H9 (cell line): ENCODE results near the gene TTYH2. TPM values are rescaled to one million over a fixed set of nuclear protein-coding genes. Genes with fewer than 3 reads are reported as not detected.

Experiments used
- DNase-seq: peaks from one replicate; pipeline ENCODE4 v3.0.0-alpha.2; 2017
- H2AFZ ChIP-seq: one replicate; pipeline ENCODE4 v1.6.1; 2013; ENCODE audit warnings: mild to moderate bottlenecking, low read length, control low read depth, moderate library complexity
- H2AK5ac ChIP-seq: 2 replicates; pipeline ENCODE4 v1.6.1; 2013; ENCODE audit warnings: low read length, control low read depth, mixed read lengths; ENCODE audit not compliant: insufficient read length
- H2BK120ac ChIP-seq: one replicate; pipeline ENCODE4 v1.6.1; 2013; ENCODE audit warnings: low read depth, mild to moderate bottlenecking, low read length, control low read depth, inconsistent platforms; ENCODE audit not compliant: poor library complexity, severe bottlenecking
- H2BK12ac ChIP-seq: 2 replicates; pipeline ENCODE4 v1.6.1; 2013; ENCODE audit warnings: low read length, control low read depth, mixed read lengths, low read depth; ENCODE audit not compliant: insufficient read length
- H2BK15ac ChIP-seq: 2 replicates; pipeline ENCODE4 v1.6.1; 2013; ENCODE audit warnings: low read depth, low read length, control low read depth
- H2BK20ac ChIP-seq: one replicate; pipeline ENCODE4 v1.6.1; 2013; ENCODE audit warnings: low read depth, mild to moderate bottlenecking, low read length, control low read depth, inconsistent platforms; ENCODE audit not compliant: poor library complexity, severe bottlenecking
- H2BK5ac ChIP-seq: 2 replicates; pipeline ENCODE4 v1.6.1; 2013; ENCODE audit warnings: low read length, control low read depth, mixed read lengths; ENCODE audit not compliant: insufficient read length
- H3K14ac ChIP-seq: 2 replicates; pipeline ENCODE4 v1.6.1; 2013; ENCODE audit warnings: low read length, control low read depth; ENCODE audit not compliant: insufficient read depth
- H3K18ac ChIP-seq: 2 replicates; pipeline ENCODE4 v1.6.1; 2013; ENCODE audit warnings: low read depth, mild to moderate bottlenecking, mixed read lengths, low read length, control low read depth; ENCODE audit not compliant: insufficient read length
- H3K23ac ChIP-seq: 2 replicates; pipeline ENCODE4 v1.6.1; 2013; ENCODE audit warnings: low read length, control low read depth, mixed read lengths, low read depth; ENCODE audit not compliant: insufficient read length
- H3K23me2 ChIP-seq: 2 replicates; pipeline ENCODE4 v1.6.1; 2013; ENCODE audit warnings: low read depth, mild to moderate bottlenecking, mixed read lengths, low read length, control low read depth; ENCODE audit not compliant: insufficient read length, poor library complexity, severe bottlenecking
- H3K27ac ChIP-seq: 2 replicates; pipeline ENCODE4 v1.5.1; 2013; ENCODE audit warnings: low read length, control low read depth, mixed read lengths, low read depth; ENCODE audit not compliant: insufficient read length
- H3K27me3 ChIP-seq: 2 replicates; pipeline ENCODE4 v1.6.1; 2013; ENCODE audit warnings: low read length, control low read depth, inconsistent platforms; ENCODE audit not compliant: insufficient read depth
- H3K4ac ChIP-seq: 2 replicates; pipeline ENCODE4 v1.6.1; 2013; ENCODE audit warnings: low read depth, mild to moderate bottlenecking, control low read depth, inconsistent platforms, low read length, moderate library complexity
- H3K4me1 ChIP-seq: 2 replicates; pipeline ENCODE4 v1.6.1; 2013; ENCODE audit warnings: low read length, control low read depth, inconsistent platforms; ENCODE audit not compliant: insufficient read depth
- H3K4me2 ChIP-seq: 2 replicates; pipeline ENCODE4 v1.6.1; 2013; ENCODE audit warnings: low read length, control low read depth, mixed read lengths; ENCODE audit not compliant: insufficient read length, insufficient read depth
- H3K56ac ChIP-seq: 2 replicates; pipeline ENCODE4 v1.6.1; 2013; ENCODE audit warnings: low read depth, mild to moderate bottlenecking, mixed read lengths, low read length, control low read depth; ENCODE audit not compliant: insufficient read length
- H3K79me1 ChIP-seq: 2 replicates; pipeline ENCODE4 v1.6.1; 2013; ENCODE audit warnings: low read depth, mild to moderate bottlenecking, moderate library complexity, low read length, control low read depth, inconsistent platforms; ENCODE audit not compliant: insufficient read depth, poor library complexity, severe bottlenecking
- H3K79me2 ChIP-seq: 2 replicates; pipeline ENCODE4 v1.6.1; 2013; ENCODE audit warnings: low read length, control low read depth, inconsistent platforms; ENCODE audit not compliant: insufficient read depth
- H3K9ac ChIP-seq: 2 replicates; pipeline ENCODE4 v1.6.1; 2013; ENCODE audit warnings: low read length, control low read depth, mixed read lengths; ENCODE audit not compliant: insufficient read length; ENCODE audit errors: extremely low read depth
- H3K9me3 ChIP-seq: one replicate; pipeline ENCODE4 v1.6.1; 2013; ENCODE audit warnings: low read depth, low read length, inconsistent platforms; ENCODE audit not compliant: control insufficient read depth
- H3T11ph ChIP-seq: one replicate; pipeline ENCODE4 v1.6.1; 2013; ENCODE audit warnings: mild to moderate bottlenecking, low read length, control low read depth, inconsistent platforms
- H4K20me1 ChIP-seq: one replicate; pipeline ENCODE4 v1.6.1; 2013; ENCODE audit not compliant: control insufficient read depth, insufficient read length, insufficient read depth
- H4K5ac ChIP-seq: 2 replicates; pipeline ENCODE4 v1.6.1; 2013; ENCODE audit warnings: low read depth, mild to moderate bottlenecking, mixed read lengths, low read length, control low read depth; ENCODE audit not compliant: insufficient read length
- H4K8ac ChIP-seq: replicated peaks from 2 replicates; pipeline ENCODE4 v1.6.1; 2013; ENCODE audit warnings: low read length, control low read depth, mixed read lengths, low read depth; ENCODE audit not compliant: insufficient read length
- H4K91ac ChIP-seq: 2 replicates; pipeline ENCODE4 v1.6.1; 2013; ENCODE audit warnings: low read depth, mild to moderate bottlenecking, moderate library complexity, mixed read lengths, low read length, control low read depth; ENCODE audit not compliant: insufficient read length
- H3K27ac Mint-ChIP-seq, 3 experiments: 2 replicates in 2 of 3; 3 replicates in 1 of 3; pipeline ENCODE4 v1.8.0; 2020 to 2021; ENCODE audit warnings: mixed read lengths in 3 of 3, mild to moderate bottlenecking in 1 of 3, moderate library complexity in 1 of 3
- H3K27me3 Mint-ChIP-seq: 2 replicates; pipeline ENCODE4 v1.8.0; 2021; ENCODE audit warnings: low read depth, mild to moderate bottlenecking, moderate library complexity, mixed read lengths
- H3K36me3 Mint-ChIP-seq, 3 experiments: 2 replicates in 2 of 3; 3 replicates in 1 of 3; pipeline ENCODE4 v1.8.0; 2020 to 2021; ENCODE audit warnings: low read depth in 3 of 3, mixed read lengths in 3 of 3; ENCODE audit not compliant: insufficient read depth in 1 of 3
- H3K4me1 Mint-ChIP-seq, 2 experiments: 2 replicates each; pipeline ENCODE4 v1.8.0; 2020; ENCODE audit warnings: mixed read lengths in 2 of 2
- H3K4me3 Mint-ChIP-seq, 2 experiments: 2 replicates in 1 of 2; 3 replicates in 1 of 2; pipeline ENCODE4 v1.8.0; 2020 to 2021; ENCODE audit warnings: mild to moderate bottlenecking in 2 of 2, mixed read lengths in 2 of 2, moderate library complexity in 1 of 2
- H3K9me3 Mint-ChIP-seq, 2 experiments: 2 replicates in 1 of 2; 3 replicates in 1 of 2; pipeline ENCODE4 v1.8.0; 2020; ENCODE audit warnings: mild to moderate bottlenecking in 2 of 2, mixed read lengths in 2 of 2, moderate library complexity in 1 of 2
- CTCF ChIP-seq: fragments of 200-600 bp; sonication (generic); conservative IDR thresholded peaks from 3 replicates; pipeline ENCODE4 v1.8.0; 2021; ENCODE audit warnings: antibody characterized with exemption, mild to moderate bottlenecking
- WGBS: extraction: QIAGEN DNeasy Blood & Tissue Kit; methylation state at CpG from one replicate; pipeline ENCODE4 v1.1.7; 2013; ENCODE audit warnings: missing lambda C conversion rate, low lambda C conversion rate, mixed read lengths; ENCODE audit not compliant: insufficient read length; ENCODE audit errors: extremely low coverage; 5-methylcytosine and 5-hydroxymethylcytosine counted together
- total RNA-seq: library from RNA; stranded (reverse); gene quantifications from 2 replicates; pipeline ENCODE4 v1.2.1, GENCODE V29; 2021

TTYH2 gene
- total RNA-seq, 1 experiment from 2014 or later, result 1.6 TPM

- Histone ChIP-seq H2BK20ac (no peak overlapping the region), H2BK15ac (no peak overlapping the region), H2BK120ac (no peak overlapping the region), H3K23ac (no peak overlapping the region), H3K79me1 (no peaks in the 10 kb centered on the region), H3K4me2 (no peak overlapping the region), H3K79me2 (no peaks in the 10 kb centered on the region), H3T11ph (no peak overlapping the region), H3K56ac (no peak overlapping the region), H4K91ac (no peak overlapping the region), H3K9ac (no peak overlapping the region), H3K27me3 (no peaks in the 10 kb centered on the region; the same call in 1 of the 2 replicates), H4K5ac (no peak overlapping the region), H2BK5ac (no peak overlapping the region), H3K27ac (no peak overlapping the region), H2AFZ (no peak overlapping the region), H3K4ac (no peak overlapping the region), H3K9me3 (no peaks in the 10 kb centered on the region), H2AK5ac (no peak overlapping the region), H3K14ac (no peak overlapping the region; the same call in 1 of the 2 replicates), H4K8ac (no peak overlapping the region), H3K23me2 (no peaks in the 10 kb centered on the region), H3K4me1 (no peaks in the 10 kb centered on the region), H2BK12ac (no peak overlapping the region), H3K18ac (no peak overlapping the region), H4K20me1 (no peaks in the 10 kb centered on the region)
- H3K4me1 Mint-ChIP-seq, result peaks cover 5 to 20% of the 10 kb centered on the region in 2 experiments
- WGBS, result no CpG with 5 or more reads among the region's 30 CpGs
- H3K9me3 Mint-ChIP-seq, result no peaks in the 10 kb centered on the region
- peaks cover 56% of the 10 kb centered on the region for H3K27me3 Mint-ChIP-seq
- no peak overlapping the region for H3K27ac Mint-ChIP-seq
- TF ChIP-seq CTCF, result no peak
- DNase-seq, result no peak
- H3K36me3 Mint-ChIP-seq, result no peaks in the 10 kb centered on the region
- H3K4me3 Mint-ChIP-seq, result no peak overlapping the region
These were observed 16.6 kb upstream of the TTYH2 start for GRCh38 chr17:74196541-74197317.
